Measurements from ENCODE around the gene CCNY.
"Not testable (repeated sequence)": the region's sequence is repeated elsewhere in the genome, so short reads cannot be mapped to it uniquely, and the experiment has no call there.

CCNY gene

GRCh38 chr10:35516102-35516670, 179.9 kb downstream of the CCNY start:
- H4K20me1 ChIP-seq (ENCODE audit: insufficient read depth, low read length), result no peaks in the 10 kb centered on the region
- H3K9me2 ChIP-seq (replicated peaks; ENCODE audit: insufficient read depth, low read length), result no peaks in the 10 kb centered on the region

GRCh38 chr10:35517431-35518181, 181.3 kb downstream of the CCNY start:
- H3K27ac ChIP-seq (ENCODE audit: low read length), result no peak overlapping the region
- no peaks in the 10 kb centered on the region for H4K20me1 ChIP-seq (ENCODE audit: insufficient read depth, low read length)
- H3K4me2 ChIP-seq (ENCODE audit: low read depth, low read length), result no peak overlapping the region
- H3K9me2 ChIP-seq (replicated peaks; ENCODE audit: insufficient read depth, low read length), result no peaks in the 10 kb centered on the region
- H3F3A ChIP-seq (ENCODE audit: insufficient read depth, low read length), result no peaks in the 10 kb centered on the region
- H3K36me3 ChIP-seq (replicated peaks; ENCODE audit: insufficient read depth, low read length), result no peaks in the 10 kb centered on the region
- no peaks in the 10 kb centered on the region for H3K9me3 ChIP-seq (replicated peaks; ENCODE audit: insufficient read depth, low read length)
- no peaks in the 10 kb centered on the region for H3K79me2 ChIP-seq (ENCODE audit: low read length)
- no peaks in the 10 kb centered on the region for H3K27me3 ChIP-seq (replicated peaks; ENCODE audit: insufficient read depth, low read length)
- DNase-seq, result no peak
- H3K4me1 ChIP-seq (ENCODE audit: low read length), result no peaks in the 10 kb centered on the region
- TF ChIP-seq EZH2 (optimal IDR thresholded peaks at IDR 0.05; ENCODE audit: low read depth, low read length) (no peak), CTCF (IDR thresholded peaks at IDR 0.05; ENCODE audit: low read length) (no peak), EZH2phosphoT487 (IDR thresholded peaks at IDR 0.05; ENCODE audit: low read length) (no peak)
- H3K4me3 ChIP-seq (ENCODE audit: low read length), result no peak overlapping the region
- no peak overlapping the region for H2AFZ ChIP-seq (ENCODE audit: low read length)
- no peak overlapping the region for H3K9ac ChIP-seq (ENCODE audit: low read length)

More at GRCh38 chr10:35516102-35516670, 179.9 kb downstream of the CCNY start:
- Histone ChIP-seq H3K27ac (ENCODE audit: low read length) (no peak overlapping the region), H3K79me2 (ENCODE audit: low read length) (no peaks in the 10 kb centered on the region), H3F3A (ENCODE audit: insufficient read depth, low read length) (no peaks in the 10 kb centered on the region), H3K27me3 (replicated peaks; ENCODE audit: insufficient read depth, low read length) (no peaks in the 10 kb centered on the region), H3K4me3 (ENCODE audit: low read length) (no peak overlapping the region), H3K36me3 (replicated peaks; ENCODE audit: insufficient read depth, low read length) (no peaks in the 10 kb centered on the region), H2AFZ (ENCODE audit: low read length) (no peak overlapping the region), H3K4me2 (ENCODE audit: low read depth, low read length) (no peak overlapping the region), H3K9me3 (replicated peaks; ENCODE audit: insufficient read depth, low read length) (no peaks in the 10 kb centered on the region), H3K4me1 (ENCODE audit: low read length) (no peaks in the 10 kb centered on the region), H3K9ac (ENCODE audit: low read length) (no peak overlapping the region)
- no peak for DNase-seq
- TF ChIP-seq EZH2 (optimal IDR thresholded peaks at IDR 0.05; ENCODE audit: low read depth, low read length) (no peak), CTCF (IDR thresholded peaks at IDR 0.05; ENCODE audit: low read length) (no peak), EZH2phosphoT487 (IDR thresholded peaks at IDR 0.05; ENCODE audit: low read length) (no peak)

GRCh38 chr10:35518187-35518586, 181.9 kb downstream of the CCNY start:
- not testable (repeated sequence) for H3F3A ChIP-seq (ENCODE audit: insufficient read depth, low read length); H3K36me3 ChIP-seq (replicated peaks; ENCODE audit: insufficient read depth, low read length); H2AFZ ChIP-seq (ENCODE audit: low read length); H3K27ac ChIP-seq (ENCODE audit: low read length); H3K9me2 ChIP-seq (replicated peaks; ENCODE audit: insufficient read depth, low read length); H3K9ac ChIP-seq (ENCODE audit: low read length); H4K20me1 ChIP-seq (ENCODE audit: insufficient read depth, low read length); H3K9me3 ChIP-seq (replicated peaks; ENCODE audit: insufficient read depth, low read length); H3K4me3 ChIP-seq (ENCODE audit: low read length); H3K4me2 ChIP-seq (ENCODE audit: low read depth, low read length); H3K27me3 ChIP-seq (replicated peaks; ENCODE audit: insufficient read depth, low read length); H3K4me1 ChIP-seq (ENCODE audit: low read length); DNase-seq; H3K79me2 ChIP-seq (ENCODE audit: low read length)

GRCh38 chr10:35520996-35521395, 184.7 kb downstream of the CCNY start:
- no peak for TF ChIP-seq EZH2phosphoT487 (IDR thresholded peaks at IDR 0.05; ENCODE audit: low read length)
- no peak for TF ChIP-seq CTCF (IDR thresholded peaks at IDR 0.05; ENCODE audit: low read length)
- TF ChIP-seq EZH2 (optimal IDR thresholded peaks at IDR 0.05; ENCODE audit: low read depth, low read length), result no peak
- no peaks in the 10 kb centered on the region for H3K4me1 ChIP-seq (ENCODE audit: low read length)
- H3K27ac ChIP-seq (ENCODE audit: low read length), result no peak overlapping the region
- no peaks in the 10 kb centered on the region for H4K20me1 ChIP-seq (ENCODE audit: insufficient read depth, low read length)
- no peaks in the 10 kb centered on the region for H3K36me3 ChIP-seq (replicated peaks; ENCODE audit: insufficient read depth, low read length)
- DNase-seq, result no peak
- H3K9ac ChIP-seq (ENCODE audit: low read length), result no peak overlapping the region
- no peak overlapping the region for H3K4me2 ChIP-seq (ENCODE audit: low read depth, low read length)
- H2AFZ ChIP-seq (ENCODE audit: low read length), result no peak overlapping the region
- H3K9me3 ChIP-seq (replicated peaks; ENCODE audit: insufficient read depth, low read length), result no peaks in the 10 kb centered on the region
- no peaks in the 10 kb centered on the region for H3K9me2 ChIP-seq (replicated peaks; ENCODE audit: insufficient read depth, low read length)
- H3K4me3 ChIP-seq (ENCODE audit: low read length), result no peak overlapping the region
- H3K27me3 ChIP-seq (replicated peaks; ENCODE audit: insufficient read depth, low read length), result no peaks in the 10 kb centered on the region
- no peaks in the 10 kb centered on the region for H3F3A ChIP-seq (ENCODE audit: insufficient read depth, low read length)
- H3K79me2 ChIP-seq (ENCODE audit: low read length), result no peaks in the 10 kb centered on the region

All from MM.1S (cell line).